Measurements from ENCODE around the gene FAR2.

GRCh38 chr12:29329411-29329810 lies 180.3 kb downstream of the FAR2 start:
- no peak for TF ChIP-seq SUZ12 (IDR thresholded peaks at IDR 0.05)
- TF ChIP-seq BHLHE40 (IDR thresholded peaks at IDR 0.05; ENCODE audit: borderline replicate concordance) = no peak
- no peak for TF ChIP-seq LEF1 (IDR thresholded peaks at IDR 0.05; ENCODE audit: borderline replicate concordance)
- no peak for TF ChIP-seq HDGF (IDR thresholded peaks at IDR 0.05; ENCODE audit: borderline replicate concordance)
- TF ChIP-seq TARDBP (IDR thresholded peaks at IDR 0.05) = no peak
- TF ChIP-seq CTBP1 (IDR thresholded peaks at IDR 0.05; ENCODE audit: borderline replicate concordance) = no peak
- TF ChIP-seq FOXA1 (IDR thresholded peaks at IDR 0.05) = no peak
- TF ChIP-seq FOXM1 (IDR thresholded peaks at IDR 0.05; ENCODE audit: borderline replicate concordance) = no peak

All from HEK293T (cell line).